ENCODE data around the gene SOCS1. TPM values are rescaled to one million over a fixed set of nuclear protein-coding genes. Genes with fewer than 3 reads are reported as not detected.
"Not testable (repeated sequence)": the region's sequence is repeated elsewhere in the genome, so short reads cannot be mapped to it uniquely, and the experiment has no call there.

The SOCS1 gene
- 1 to 10 TPM; 5.8 to 8.8 TPM for total RNA-seq
- long read RNA-seq = 0 reads

- intact Hi-C loops (cut with DNase I) = loop anchor here (2.0 to 10.0 kb wide), 6 partner anchors 81 to 285 kb away; no protein-coding TSS in a partner anchor
- peak; percentile 87 for DNase-seq
- ATAC-seq = peak; percentile 83 to 84
These were observed at the start of gene SOCS1 for GRCh38 chr16:11255737-11256660. Gene SOCS1 (minus strand): TSS chr16:11256204. CDS start chr16:11255478, 726 bp downstream.

DNA sequence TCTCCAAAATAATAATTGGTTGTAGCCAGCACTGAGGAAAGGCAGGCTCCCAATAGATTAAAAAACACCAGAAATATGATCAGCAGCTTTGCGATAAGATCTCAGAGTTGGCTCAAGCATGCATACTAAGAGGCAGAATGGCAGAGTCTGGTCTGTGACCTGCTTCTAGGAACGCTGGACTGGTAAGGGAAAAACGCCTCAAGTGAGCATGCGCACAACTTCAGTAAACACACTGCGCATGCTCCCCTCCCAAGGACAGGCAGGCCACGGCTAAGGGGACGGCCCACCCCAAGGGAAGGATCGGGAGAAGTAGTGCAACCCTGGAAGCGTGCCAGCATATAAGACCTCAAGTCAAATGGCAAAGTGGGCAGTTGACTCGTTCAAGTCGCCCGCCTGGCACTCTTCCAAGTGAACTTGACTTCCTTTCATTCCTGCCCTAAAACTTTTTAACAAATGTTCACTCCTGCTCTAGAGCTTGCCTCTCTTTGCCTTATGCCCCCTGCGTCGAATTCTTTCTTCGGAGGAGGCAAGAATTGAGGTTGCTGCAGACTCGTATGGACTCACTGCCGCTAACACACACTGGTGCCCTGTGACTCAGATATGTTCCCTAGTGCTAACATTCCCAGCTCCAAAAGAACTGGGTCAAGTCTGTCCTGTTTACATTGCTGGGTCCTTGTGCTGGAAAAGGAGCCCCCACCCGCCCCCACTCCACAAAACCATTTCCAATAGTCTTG is 47.6 kb upstream of the SOCS1 start:
- DNase-seq (no peak), ATAC-seq (no peak)
- intact Hi-C loops (cut with DNase I) = no loop called here

GRCh38 chr16:11302977-11303376 is 47.0 kb upstream of the SOCS1 start:
- DNase-seq = no peak
- intact Hi-C loops (cut with DNase I) = no loop called here
- ATAC-seq = no peak

- intact Hi-C loops (cut with DNase I) = no loop called here
- ATAC-seq (no peak), DNase-seq (no peak)
These were observed 45.9 kb upstream of the SOCS1 start for GRCh38 chr16:11301645-11302501.

GRCh38 chr16:11300560-11300892 is 44.5 kb upstream of the SOCS1 start:
- ATAC-seq = no peak
- intact Hi-C loops (cut with DNase I) = no loop called here
- DNase-seq = no peak

GRCh38 chr16:11299865-11300559 is 44.0 kb upstream of the SOCS1 start:
- intact Hi-C loops (cut with DNase I) = no loop called here
- no peak for DNase-seq
- ATAC-seq = no peak

DNA sequence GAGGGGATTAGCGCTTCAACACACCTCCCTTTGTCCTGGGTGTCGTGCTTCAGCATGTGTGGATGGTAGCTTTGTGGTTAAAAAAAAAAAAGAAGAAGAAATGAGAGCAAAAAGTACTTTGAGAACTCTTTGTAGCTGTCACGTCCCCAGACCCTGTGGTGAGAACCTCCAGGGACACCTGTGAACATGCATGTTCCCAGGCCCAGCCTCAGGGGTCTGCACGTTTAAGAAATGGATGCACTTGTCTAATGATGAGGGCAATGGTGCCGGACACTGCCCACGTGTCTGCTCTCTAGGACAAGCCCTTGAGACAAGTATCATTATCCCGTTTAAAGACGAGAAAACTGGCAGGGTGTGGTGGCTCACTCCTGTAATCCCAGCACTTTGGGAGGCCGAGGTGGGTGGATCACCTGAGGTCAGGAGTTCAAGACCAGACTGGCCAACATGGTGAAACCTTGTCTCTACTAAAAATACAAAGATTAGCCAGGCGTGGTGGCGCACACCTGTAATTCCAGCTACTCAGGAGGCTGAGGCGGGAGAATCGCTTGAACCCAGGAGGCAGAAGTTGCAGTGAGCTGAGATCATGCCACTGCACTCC is 43.0 kb upstream of the SOCS1 start:
- intact Hi-C loops (cut with DNase I); ATAC-seq; DNase-seq: not testable (repeated sequence)

DNA sequence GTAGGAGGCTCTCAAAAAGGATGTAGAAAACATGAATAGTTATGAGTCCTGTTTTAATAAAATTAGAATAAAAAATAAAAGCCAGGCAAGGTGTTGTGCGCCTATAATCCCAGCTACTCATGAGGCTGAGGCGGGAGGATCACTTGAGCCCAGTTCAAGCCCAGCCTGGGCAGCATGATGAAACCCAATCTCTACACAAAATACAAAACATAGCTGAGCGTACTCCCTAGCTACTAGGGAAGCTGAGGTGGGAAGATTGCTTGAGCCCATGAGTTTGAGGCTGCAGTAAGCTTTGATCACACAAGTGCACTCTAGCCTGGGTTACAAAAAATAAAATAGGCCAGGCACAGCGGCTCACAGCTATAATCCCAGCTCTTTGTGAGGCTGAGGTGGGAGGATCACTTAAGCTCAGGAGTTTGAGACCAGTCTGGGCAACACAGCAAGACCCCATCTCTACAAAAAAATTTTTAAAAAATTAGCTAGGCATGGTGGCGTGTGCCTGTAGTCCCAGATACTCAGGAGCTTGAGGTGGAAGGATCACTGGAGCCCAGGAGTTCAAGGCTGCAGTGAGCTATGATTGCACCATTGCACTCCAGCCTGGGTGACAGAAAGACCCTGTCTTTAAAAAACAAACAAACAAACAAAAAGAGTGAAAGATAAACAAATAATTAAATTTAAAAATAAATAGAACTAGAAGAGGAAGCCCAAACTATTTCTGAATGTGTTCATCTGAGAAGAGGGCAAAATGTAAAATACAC is 42.3 kb upstream of the SOCS1 start:
- DNase-seq (no peak), ATAC-seq (no peak)
- intact Hi-C loops (cut with DNase I) = no loop called here

DNA sequence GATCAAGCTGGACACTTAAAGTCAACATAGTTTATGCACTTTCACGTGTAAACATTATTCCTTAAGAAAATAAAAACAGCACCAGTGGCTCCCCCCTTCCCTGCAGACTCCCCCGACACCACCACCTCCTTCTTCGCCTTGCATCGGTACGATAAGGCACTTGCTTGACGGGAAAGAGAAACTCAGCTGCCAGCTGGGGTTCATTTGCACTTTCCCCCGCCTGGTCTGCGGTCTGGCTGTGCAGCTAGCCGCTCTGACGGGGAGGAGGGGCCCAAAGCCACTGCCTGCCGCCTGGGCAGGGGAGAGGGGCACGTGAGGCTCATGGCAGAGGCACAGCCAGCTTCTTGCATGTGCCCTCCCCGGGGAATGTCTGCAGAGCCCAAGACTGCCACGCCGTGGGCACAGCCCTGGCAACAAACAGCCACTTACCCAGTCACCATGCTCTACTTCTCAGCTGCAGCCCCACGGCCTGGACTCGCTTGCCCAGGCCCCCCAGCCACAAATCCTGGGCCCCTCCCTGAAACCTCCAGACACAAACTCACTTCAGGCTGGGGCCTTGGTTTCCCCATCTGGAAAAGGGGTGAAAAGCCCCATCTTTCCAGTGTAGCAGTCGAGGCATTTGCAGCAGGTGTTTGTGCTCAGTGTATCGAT is 41.6 kb upstream of the SOCS1 start:
- intact Hi-C loops (cut with DNase I) = no loop called here
- peak; percentile 94 to 97 for ATAC-seq

GRCh38 chr16:11296706-11297491 is 40.9 kb upstream of the SOCS1 start:
- no peak for DNase-seq
- peak; percentile 29 to 56 for ATAC-seq
- intact Hi-C loops (cut with DNase I) = no loop called here

More for the DNA sequence above, 41.6 kb upstream of the SOCS1 start:
- peak; percentile 49 for DNase-seq

GRCh38 chr16:11296351-11296705 is 40.3 kb upstream of the SOCS1 start:
- intact Hi-C loops (cut with DNase I) = no loop called here
- no peak for DNase-seq
- ATAC-seq = no peak

GRCh38 chr16:11295672-11296071 is 39.7 kb upstream of the SOCS1 start:
- intact Hi-C loops (cut with DNase I) = no loop called here
- no peak for DNase-seq
- ATAC-seq = no peak

DNA sequence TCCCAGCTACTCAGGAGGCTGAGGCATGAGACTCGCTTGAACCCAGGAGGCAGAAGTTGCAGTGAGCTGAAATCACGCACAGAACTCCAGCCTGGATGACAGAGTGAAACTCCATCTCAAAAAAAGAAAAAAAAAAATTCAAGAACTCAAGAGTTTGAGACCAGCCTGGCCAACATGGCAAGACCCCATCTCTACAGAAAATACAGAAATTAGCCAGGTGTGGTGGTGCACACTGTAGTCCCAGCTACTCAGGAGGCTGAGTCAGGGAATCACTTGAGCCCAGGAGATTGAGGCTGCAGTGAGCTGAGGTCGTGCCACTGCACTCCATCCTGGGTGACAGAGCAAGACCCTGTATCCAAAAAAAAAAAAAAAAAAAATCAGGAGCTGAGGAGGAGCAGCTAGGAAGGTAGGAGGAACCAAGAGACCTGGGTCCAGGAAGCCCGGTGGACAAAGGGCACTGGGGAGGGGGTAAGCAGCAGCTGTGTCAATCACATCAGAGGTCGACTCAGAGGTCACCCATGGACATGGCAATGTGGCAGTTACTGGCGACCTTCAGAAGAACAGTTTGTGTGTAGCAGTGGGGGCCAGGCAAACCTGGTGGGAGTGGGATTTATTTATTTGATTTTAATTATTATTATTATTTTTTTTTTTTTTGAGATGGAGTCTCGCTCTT is 36.2 kb upstream of the SOCS1 start:
- DNase-seq = no peak
- ATAC-seq = no peak
- intact Hi-C loops (cut with DNase I) = no loop called here

- intact Hi-C loops (cut with DNase I) = no loop called here
- ATAC-seq (no peak), DNase-seq (no peak)
These were observed 35.2 kb upstream of the SOCS1 start for GRCh38 chr16:11291091-11291703.

DNA sequence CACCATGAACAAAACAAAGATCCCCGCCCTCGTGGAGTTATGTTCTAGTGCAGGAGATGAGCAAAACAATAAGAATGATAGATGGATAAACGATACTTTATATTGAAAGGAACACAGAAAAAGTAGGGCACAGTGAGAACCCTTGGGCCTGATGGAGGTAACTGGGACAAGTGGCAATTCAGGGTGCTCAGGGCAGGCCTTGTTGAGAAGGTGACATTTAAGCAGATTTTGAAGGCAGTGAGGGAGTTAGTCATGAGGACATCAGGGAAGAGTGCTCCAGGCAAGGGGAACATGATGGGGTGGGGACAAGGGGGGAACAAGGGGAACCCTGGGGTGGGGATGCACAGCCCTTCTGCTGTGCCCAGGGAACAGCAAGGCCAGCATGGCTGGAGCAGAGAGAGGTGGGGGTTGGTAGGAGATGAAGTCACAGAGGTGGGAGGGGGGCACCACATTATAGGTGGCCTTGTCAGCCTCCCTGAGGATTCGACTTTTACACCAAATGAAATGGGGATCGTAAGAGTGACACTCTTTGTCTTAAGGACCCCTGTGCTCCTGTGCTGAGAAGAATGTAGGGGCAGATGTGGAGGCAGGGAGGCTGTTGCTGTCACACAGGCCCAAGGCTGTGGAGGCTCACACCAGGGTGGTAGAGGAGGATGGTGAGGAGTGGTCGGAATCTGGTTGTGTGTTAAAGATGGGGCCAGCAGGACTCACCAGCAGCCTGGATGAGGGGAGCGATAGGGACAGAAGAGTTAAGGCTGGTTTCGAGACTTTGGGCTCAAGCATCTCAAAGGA is 34.3 kb upstream of the SOCS1 start:
- DNase-seq (no peak), ATAC-seq (no peak)
- intact Hi-C loops (cut with DNase I) = no loop called here
